Neural cell (in vitro differentiated cells): ENCODE results near the gene RNGTT. TPM values are rescaled to one million over a fixed set of nuclear protein-coding genes. Genes with fewer than 3 reads are reported as not detected.

ENCODE experiments used
- H2AFZ ChIP-seq: fragments of 200-600, 300-800 bp; sonication (generic), shearing (Covaris generic); 2 replicates; pipeline ENCODE4 v1.6.0; 2014; ENCODE audit warnings: low read depth, mild to moderate bottlenecking, antibody characterized with exemption, low read length, moderate library complexity
- H3F3A ChIP-seq: fragments of 200-600 bp; shearing (Covaris generic); 2 replicates; pipeline ENCODE4 v1.6.1; 2016; ENCODE audit warnings: mild to moderate bottlenecking, moderate library complexity, mixed read lengths, antibody characterized with exemption, low read length; ENCODE audit not compliant: insufficient read depth, poor library complexity, severe bottlenecking
- H3K27ac ChIP-seq: fragments of 200-600, 300-800 bp; sonication (generic), shearing (Covaris generic); 2 replicates; pipeline ENCODE4 v1.5.1; 2014; ENCODE audit warnings: mild to moderate bottlenecking, low read length, moderate library complexity
- H3K27me3 ChIP-seq: fragments of 300-800, 200-600 bp; sonication (generic), shearing (Covaris generic); 2 replicates; pipeline ENCODE4 v1.6.0; 2014; ENCODE audit warnings: mild to moderate bottlenecking, low read depth, low read length, moderate library complexity; ENCODE audit not compliant: insufficient read depth
- H3K36me3 ChIP-seq: fragments of 300-800, 200-600 bp; sonication (generic), shearing (Covaris generic); 2 replicates; pipeline ENCODE4 v1.5.1; 2014; ENCODE audit warnings: mild to moderate bottlenecking, antibody characterized with exemption, low read length, moderate library complexity; ENCODE audit not compliant: insufficient read depth
- H3K4me2 ChIP-seq: fragments of 300-800, 200-600 bp; sonication (generic), shearing (Covaris generic); 2 replicates; pipeline ENCODE4 v1.6.0; 2014; ENCODE audit warnings: mild to moderate bottlenecking, low read length
- H3K4me3 ChIP-seq: fragments of 300-800, 200-600 bp; sonication (generic), shearing (Covaris generic); 2 replicates; pipeline ENCODE4 v1.5.1; 2014; ENCODE audit warnings: mild to moderate bottlenecking, low read length, moderate library complexity
- H3K79me2 ChIP-seq: fragments of 200-600 bp; shearing (Covaris generic); replicated peaks from 2 replicates; pipeline ENCODE4 v1.6.0; 2014; ENCODE audit warnings: mild to moderate bottlenecking, low read length, moderate library complexity; ENCODE audit not compliant: insufficient read depth
- H3K9ac ChIP-seq: fragments of 300-800, 200-600 bp; sonication (generic), shearing (Covaris generic); 2 replicates; pipeline ENCODE4 v1.6.1; 2016; ENCODE audit warnings: mild to moderate bottlenecking, low read length, mixed read lengths
- H3K9me2 ChIP-seq: fragments of 200-600 bp; shearing (Covaris generic); 2 replicates; pipeline ENCODE4 v1.6.1; 2016; ENCODE audit warnings: mild to moderate bottlenecking, low read length, mixed read lengths; ENCODE audit not compliant: insufficient read depth
- H3K9me3 ChIP-seq: fragments of 200-600, 300-800 bp; sonication (generic), shearing (Covaris generic); 2 replicates; pipeline ENCODE4 v1.6.1; 2016; ENCODE audit warnings: mild to moderate bottlenecking, mixed run types, low read length, moderate library complexity, mixed read lengths
- H4K20me1 ChIP-seq: fragments of 200-600 bp; shearing (Covaris generic); 2 replicates; pipeline ENCODE4 v1.6.1; 2016; ENCODE audit warnings: mild to moderate bottlenecking, mixed run types; ENCODE audit not compliant: insufficient read depth
- EP300 ChIP-seq: fragments of 450-650 bp; conservative IDR thresholded peaks from 2 replicates; pipeline ENCODE4 v1.6.1; 2014; ENCODE audit warnings: antibody characterized with exemption, mild to moderate bottlenecking, moderate library complexity; ENCODE audit not compliant: poor library complexity, severe bottlenecking
- EZH2 ChIP-seq: fragments of 200-600, 300-800 bp; shearing (Covaris generic), sonication (generic); IDR thresholded peaks from 2 replicates; pipeline ENCODE4 v1.6.1; 2014; ENCODE audit warnings: antibody characterized with exemption, low read length, borderline replicate concordance, mild to moderate bottlenecking; ENCODE audit not compliant: insufficient read depth, poor library complexity, severe bottlenecking
- MXI1 ChIP-seq: fragments of 450-650 bp; conservative IDR thresholded peaks from 2 replicates; pipeline ENCODE4 v1.6.1; 2014; ENCODE audit warnings: antibody characterized with exemption, mild to moderate bottlenecking; ENCODE audit not compliant: poor library complexity, severe bottlenecking
- POLR2AphosphoS5 ChIP-seq: IDR thresholded peaks from 2 replicates; pipeline ENCODE4 v1.6.1; 2012
- RAD21 ChIP-seq: fragments of 450-650 bp; conservative IDR thresholded peaks from 2 replicates; pipeline ENCODE4 v1.6.1; 2014; ENCODE audit warnings: antibody characterized with exemption, mild to moderate bottlenecking, moderate library complexity
- REST ChIP-seq: IDR thresholded peaks from 2 replicates; pipeline ENCODE4 v1.6.1; 2012; ENCODE audit warnings: borderline replicate concordance
- SMC3 ChIP-seq: fragments of 450-650 bp; conservative IDR thresholded peaks from 2 replicates; pipeline ENCODE4 v1.6.1; 2014; ENCODE audit warnings: antibody characterized with exemption, mild to moderate bottlenecking, moderate library complexity; ENCODE audit not compliant: poor library complexity
- TAF1 ChIP-seq: IDR thresholded peaks from 2 replicates; pipeline ENCODE4 v1.6.1; 2012; ENCODE audit warnings: low read depth
- polyA plus RNA-seq: library from polyadenylated mRNA; depleted of rRNA; stranded (reverse); fragments of >200 nt; gene quantifications from 2 replicates; pipeline ENCODE4 v1.2.3, GENCODE V29; 2014
- TF ChIP-seq, protein P1 (sequence below): fragments of 450-650 bp; IDR thresholded peaks from 2 replicates; pipeline ENCODE4 v1.5.1; 2014; ENCODE audit warnings: antibody characterized with exemption, mild to moderate bottlenecking, moderate library complexity; ENCODE audit not compliant: poor library complexity, severe bottlenecking

The RNGTT gene
- polyA plus RNA-seq, 1 donor from 2014 or later = 28.3 TPM

- H3K4me2 ChIP-seq = no peak overlapping the region
- H3K79me2 ChIP-seq = peaks cover 7% of the 10 kb centered on the region
- no peaks in the 10 kb centered on the region for H3K9me3 ChIP-seq
- TF ChIP-seq REST = no peak
- TF ChIP-seq TAF1 = no peak
- no peak for TF ChIP-seq RAD21
- TF ChIP-seq, protein P1, sequence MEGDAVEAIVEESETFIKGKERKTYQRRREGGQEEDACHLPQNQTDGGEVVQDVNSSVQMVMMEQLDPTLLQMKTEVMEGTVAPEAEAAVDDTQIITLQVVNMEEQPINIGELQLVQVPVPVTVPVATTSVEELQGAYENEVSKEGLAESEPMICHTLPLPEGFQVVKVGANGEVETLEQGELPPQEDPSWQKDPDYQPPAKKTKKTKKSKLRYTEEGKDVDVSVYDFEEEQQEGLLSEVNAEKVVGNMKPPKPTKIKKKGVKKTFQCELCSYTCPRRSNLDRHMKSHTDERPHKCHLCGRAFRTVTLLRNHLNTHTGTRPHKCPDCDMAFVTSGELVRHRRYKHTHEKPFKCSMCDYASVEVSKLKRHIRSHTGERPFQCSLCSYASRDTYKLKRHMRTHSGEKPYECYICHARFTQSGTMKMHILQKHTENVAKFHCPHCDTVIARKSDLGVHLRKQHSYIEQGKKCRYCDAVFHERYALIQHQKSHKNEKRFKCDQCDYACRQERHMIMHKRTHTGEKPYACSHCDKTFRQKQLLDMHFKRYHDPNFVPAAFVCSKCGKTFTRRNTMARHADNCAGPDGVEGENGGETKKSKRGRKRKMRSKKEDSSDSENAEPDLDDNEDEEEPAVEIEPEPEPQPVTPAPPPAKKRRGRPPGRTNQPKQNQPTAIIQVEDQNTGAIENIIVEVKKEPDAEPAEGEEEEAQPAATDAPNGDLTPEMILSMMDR = no peak
- TF ChIP-seq MXI1 = no peak
- TF ChIP-seq EZH2 = no peak
- no peak for TF ChIP-seq POLR2AphosphoS5
- no peak for TF ChIP-seq SMC3
- TF ChIP-seq EP300 = no peak
- H3K4me3 ChIP-seq = no peak overlapping the region
- H3K9ac ChIP-seq = no peak overlapping the region
- no peaks in the 10 kb centered on the region for H3F3A ChIP-seq
- H2AFZ ChIP-seq = no peak overlapping the region
- H3K36me3 ChIP-seq = no peaks in the 10 kb centered on the region
- no peaks in the 10 kb centered on the region for H3K9me2 ChIP-seq
- no peak overlapping the region for H3K27ac ChIP-seq
- no peaks in the 10 kb centered on the region for H3K27me3 ChIP-seq
- no peaks in the 10 kb centered on the region for H4K20me1 ChIP-seq
Observed at GRCh38 chr6:88910922-88911778, 52.3 kb downstream of the RNGTT start.

DNA sequence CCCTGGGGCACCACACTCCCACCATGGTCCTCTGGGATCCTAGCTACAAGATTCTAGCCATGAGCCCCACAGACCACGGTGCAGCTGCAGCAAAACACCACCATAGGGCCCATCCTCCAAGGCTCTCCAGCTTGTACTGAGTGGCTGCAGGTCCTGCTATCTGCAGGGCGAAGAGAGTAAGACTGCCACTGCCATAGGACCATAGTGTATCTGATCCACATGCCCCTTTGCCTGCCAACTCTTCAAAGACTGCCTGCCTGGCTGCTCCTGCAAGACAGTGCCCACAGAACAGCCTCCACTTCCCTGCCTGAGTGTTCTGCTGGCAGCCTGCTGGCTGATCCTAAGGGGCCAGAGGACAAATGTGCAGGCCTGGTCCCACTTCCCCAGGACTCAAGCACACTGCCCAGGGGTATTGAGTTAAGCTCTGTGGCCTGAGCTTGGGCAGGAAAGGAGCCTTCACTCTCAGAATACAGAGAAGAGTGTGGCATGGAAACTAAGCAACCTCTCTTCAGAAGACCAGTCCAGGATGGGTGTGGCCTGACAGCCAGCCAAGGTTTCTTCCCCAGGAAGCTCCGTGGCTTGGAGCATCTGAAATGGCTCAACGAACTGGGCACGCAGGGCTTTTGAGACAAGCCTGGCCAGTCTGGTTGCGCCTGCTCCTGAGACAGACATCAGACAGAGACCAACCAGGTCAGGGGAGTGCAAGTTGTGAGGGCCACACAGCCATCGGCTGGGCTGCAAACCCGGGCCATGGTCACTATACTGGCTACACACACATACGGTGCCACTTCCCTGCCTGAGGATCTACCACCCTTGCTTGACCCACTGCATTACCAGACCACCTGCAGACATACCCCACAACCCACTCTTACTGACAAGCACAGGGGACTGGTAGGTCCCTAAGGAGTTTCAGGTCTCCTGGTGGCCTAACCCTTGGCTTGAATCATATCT lies 54.5 kb downstream of the RNGTT start:
- Histone ChIP-seq H2AFZ (no peak overlapping the region), H3K9me3 (no peaks in the 10 kb centered on the region), H4K20me1 (no peaks in the 10 kb centered on the region), H3K79me2 (peaks cover 7% of the 10 kb centered on the region), H3K27me3 (no peaks in the 10 kb centered on the region), H3K9me2 (no peaks in the 10 kb centered on the region), H3K4me3 (no peak overlapping the region), H3K9ac (no peak overlapping the region), H3F3A (no peaks in the 10 kb centered on the region), H3K36me3 (peaks cover 5% of the 10 kb centered on the region), H3K4me2 (no peak overlapping the region), H3K27ac (no peak overlapping the region)
- no peak for TF ChIP-seq SMC3
- no peak for TF ChIP-seq EZH2
- no peak for TF ChIP-seq MXI1
- TF ChIP-seq RAD21 = no peak
- no peak for TF ChIP-seq REST
- no peak for TF ChIP-seq TAF1
- TF ChIP-seq POLR2AphosphoS5 = no peak
- no peak for TF ChIP-seq EP300
- TF ChIP-seq, protein P1 = no peak
